Skin of body (tissue), 2 donors: ENCODE data around the gene TOP2B. TPM values are rescaled to one million over a fixed set of nuclear protein-coding genes. Genes with fewer than 3 reads are reported as not detected.
A peak's percentile ranks its signal among the peaks of the same experiment; 100 is the strongest.

Source experiments
- DNase-seq: peaks from one replicate; lab custom pipeline; 2025; lab: John Stamatoyannopoulos, UW
- total RNA-seq: library from RNA; depleted of rRNA; stranded (reverse); fragments of >200 nt; gene quantifications from one replicate; pipeline ENCODE4 v1.2.3, GENCODE V29; 2014

The TOP2B gene, protein sequence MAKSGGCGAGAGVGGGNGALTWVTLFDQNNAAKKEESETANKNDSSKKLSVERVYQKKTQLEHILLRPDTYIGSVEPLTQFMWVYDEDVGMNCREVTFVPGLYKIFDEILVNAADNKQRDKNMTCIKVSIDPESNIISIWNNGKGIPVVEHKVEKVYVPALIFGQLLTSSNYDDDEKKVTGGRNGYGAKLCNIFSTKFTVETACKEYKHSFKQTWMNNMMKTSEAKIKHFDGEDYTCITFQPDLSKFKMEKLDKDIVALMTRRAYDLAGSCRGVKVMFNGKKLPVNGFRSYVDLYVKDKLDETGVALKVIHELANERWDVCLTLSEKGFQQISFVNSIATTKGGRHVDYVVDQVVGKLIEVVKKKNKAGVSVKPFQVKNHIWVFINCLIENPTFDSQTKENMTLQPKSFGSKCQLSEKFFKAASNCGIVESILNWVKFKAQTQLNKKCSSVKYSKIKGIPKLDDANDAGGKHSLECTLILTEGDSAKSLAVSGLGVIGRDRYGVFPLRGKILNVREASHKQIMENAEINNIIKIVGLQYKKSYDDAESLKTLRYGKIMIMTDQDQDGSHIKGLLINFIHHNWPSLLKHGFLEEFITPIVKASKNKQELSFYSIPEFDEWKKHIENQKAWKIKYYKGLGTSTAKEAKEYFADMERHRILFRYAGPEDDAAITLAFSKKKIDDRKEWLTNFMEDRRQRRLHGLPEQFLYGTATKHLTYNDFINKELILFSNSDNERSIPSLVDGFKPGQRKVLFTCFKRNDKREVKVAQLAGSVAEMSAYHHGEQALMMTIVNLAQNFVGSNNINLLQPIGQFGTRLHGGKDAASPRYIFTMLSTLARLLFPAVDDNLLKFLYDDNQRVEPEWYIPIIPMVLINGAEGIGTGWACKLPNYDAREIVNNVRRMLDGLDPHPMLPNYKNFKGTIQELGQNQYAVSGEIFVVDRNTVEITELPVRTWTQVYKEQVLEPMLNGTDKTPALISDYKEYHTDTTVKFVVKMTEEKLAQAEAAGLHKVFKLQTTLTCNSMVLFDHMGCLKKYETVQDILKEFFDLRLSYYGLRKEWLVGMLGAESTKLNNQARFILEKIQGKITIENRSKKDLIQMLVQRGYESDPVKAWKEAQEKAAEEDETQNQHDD (N-terminal part only)
- total RNA-seq = 159 TPM

DNA sequence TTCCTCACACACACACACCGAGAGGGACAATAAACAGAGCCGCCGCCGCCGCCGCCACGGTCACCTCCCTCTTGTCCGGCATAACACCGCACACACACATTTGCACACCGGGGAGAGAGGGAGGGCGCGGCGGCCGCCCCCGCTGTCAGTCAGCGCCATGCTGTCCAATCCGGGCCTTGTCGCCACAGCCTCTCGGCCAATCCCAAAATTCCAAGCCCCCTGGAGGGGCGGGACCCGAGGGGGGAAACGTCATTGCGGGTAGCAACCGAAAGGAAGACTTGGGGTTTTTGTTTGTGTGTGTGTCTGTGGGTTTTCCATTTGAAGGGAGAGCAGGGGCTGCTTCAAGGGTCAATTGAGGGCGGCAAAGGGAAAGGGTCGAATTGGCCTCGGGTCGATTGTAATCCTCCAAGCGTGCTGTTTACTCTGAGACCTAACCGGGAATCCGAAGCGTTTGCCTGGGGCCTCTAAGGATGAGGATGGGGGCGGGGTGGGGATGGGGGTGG is at the start of gene TOP2B:
TOP2B (minus strand) TSS at position 96 of the 503 bp plus-strand sequence. CDS start 610 bp downstream, outside the sequence.
- DNase-seq = peak; percentile 97

DNA sequence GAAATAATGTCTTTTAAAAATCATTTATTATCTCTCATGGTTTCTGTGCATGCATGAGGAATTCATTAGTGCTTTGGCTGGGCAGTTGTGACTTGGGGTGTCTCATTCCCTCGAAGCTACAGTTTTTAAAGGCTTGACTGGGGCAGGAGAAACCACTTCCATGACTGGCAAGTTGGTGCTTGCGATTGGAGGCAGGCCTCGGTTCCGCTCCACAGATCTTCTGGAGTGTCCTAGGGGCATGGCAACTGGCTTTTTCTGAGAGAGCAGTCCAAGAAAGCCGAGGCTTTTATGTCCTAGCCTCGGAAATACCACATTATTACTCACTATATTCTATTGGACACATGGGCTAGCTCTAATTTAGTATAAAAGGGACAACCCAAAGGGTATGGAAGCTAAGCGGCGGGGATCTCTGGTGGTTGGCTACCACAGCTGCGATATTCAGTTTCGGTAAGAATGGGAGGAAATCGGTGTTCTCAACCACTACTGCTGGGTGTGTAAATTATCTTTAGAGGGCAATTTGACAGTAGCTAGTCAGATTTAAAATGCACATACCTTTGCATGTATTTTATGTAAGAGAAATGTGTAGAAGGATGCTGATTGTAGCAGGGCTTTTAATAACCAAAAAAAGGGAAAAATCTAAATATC is 48.8 kb upstream of the TOP2B start:
- no peak for DNase-seq

DNA sequence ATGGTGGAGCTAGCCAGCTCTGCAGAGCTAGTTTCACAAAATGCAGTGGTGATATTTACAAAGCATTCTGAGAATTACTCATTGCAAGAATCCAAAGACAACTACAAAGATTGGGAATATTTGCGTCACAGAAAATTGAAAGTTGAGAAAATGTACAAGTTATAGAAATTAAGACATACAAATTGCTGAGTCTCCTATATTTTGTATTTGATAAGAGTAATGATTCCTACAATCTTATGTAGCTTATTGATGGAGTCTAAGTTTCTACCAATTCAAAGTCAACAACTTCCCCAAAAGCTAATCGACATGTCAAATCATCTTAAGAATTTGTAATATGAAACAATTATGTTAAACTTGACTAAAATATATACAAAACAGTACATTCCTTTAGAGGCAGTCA is 46.4 kb upstream of the TOP2B start:
- no peak for DNase-seq

DNA sequence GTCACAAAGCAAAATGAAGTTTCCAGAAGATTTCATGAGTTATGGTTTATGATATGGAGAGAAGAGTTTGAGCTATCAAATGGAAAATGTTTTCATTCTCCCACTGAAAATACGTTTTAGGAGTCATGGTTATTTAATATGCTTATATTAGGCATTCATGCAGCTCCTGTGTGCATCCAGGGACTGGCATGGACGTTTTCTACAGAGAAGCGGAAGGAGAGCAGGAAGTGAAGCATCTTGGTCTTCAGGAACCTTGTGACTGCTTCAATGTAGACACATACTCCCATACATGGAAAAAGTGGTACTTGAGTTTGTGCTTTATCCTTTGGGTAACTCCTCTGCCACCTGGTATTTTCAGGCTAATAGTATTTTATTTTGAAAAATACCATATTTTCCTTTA is 43.3 kb upstream of the TOP2B start:
- DNase-seq = no peak

DNA sequence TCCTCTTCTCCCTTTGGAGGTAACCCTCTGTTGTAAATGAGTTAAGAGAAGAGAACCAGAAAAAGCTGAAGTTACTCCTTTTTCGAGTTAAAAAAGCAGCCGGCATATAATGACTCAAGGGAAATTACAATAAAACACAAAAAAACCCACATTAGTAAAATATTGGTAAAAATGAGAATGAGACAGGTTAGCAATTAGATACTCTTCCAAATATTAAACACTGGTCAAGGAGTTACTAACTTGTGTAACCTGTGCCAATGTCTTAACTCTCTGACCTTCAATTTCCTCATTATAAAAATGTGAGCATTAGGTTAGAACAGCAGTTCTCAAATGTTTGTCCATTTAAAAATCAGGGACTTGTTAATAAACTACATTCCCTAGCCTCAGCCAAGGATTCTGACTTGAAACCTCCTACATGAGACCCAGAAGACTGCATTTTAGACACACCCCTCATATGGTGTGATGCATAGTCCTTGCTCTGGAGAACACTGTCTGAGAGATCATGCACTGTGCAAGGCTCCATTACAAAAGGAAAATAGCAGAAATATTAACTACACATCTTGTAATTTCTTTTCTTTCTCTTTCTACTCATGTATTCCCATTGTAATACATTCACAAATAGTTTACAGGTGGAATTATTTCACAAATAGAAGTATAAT is 42.7 kb upstream of the TOP2B start:
- peak; percentile 15 for DNase-seq

DNA sequence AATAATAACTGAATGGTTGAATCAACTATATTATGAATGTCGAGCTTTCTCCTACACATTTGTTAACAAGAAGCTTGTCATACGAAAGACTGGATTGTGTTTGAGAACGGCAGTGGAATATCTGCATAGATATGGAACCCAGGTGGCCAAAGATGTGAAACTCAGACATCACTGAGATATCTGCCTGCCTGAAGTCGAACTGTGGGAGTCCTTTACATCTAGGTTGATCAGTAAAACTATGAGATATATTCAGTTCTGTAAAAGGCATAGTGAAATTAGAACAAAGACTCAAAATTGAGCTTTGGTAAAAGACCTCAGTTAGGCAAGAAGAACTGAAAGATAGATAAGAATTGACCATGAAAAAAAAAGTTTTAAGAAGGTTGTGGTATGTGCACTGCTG is 41.5 kb upstream of the TOP2B start:
- no peak for DNase-seq

DNA sequence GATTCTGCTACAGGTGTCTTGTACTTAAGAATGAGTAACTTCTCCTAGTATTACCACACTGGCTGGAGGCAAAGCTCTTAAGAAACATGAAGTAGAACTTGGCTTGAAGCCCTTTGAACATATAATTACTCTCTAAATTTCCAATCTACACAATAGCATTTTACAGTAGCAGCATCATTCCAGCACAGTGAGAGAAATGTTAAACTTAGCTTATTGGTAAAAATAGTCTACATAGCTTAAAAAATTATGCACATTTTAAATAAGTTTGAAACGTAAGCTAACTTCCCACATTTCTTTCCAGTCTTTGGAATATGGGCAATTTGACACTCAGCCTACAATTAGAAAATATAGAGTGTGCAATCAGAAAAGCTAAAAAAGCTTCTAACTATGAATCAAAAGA is 32.8 kb upstream of the TOP2B start:
- DNase-seq = no peak

DNA sequence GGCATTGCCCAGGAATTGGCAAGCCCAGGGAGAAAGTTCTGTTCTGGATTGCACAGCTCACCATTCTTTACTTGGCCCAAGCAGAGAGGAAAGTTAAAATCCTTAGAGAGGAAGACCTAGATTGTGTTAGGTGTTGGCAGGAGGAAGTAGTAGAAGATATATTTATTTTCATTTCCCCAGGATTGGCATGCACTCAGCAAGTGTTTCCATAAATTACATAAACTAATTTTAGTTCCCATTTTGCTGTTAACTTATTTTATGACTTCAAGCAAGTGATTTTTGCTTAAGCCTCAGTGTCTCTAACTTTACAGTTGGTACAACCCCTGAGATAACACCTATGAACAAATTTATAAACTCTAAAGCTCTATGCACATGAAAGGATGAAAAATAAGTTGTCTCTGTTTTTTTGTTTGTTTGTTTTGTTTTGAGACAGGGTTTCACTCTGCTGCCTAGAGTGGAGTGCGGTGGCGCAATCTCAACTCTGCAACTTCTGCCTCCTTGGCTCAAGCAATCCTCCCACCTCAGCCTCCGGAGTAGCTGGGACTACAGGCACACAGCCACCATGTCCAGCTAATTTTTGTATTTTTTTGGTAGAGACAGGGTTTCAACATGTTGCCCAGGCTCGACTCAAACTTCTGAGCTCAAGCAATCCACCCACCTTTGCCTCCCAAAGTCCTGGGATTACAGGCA is 31.2 kb upstream of the TOP2B start:
- no peak for DNase-seq

DNA sequence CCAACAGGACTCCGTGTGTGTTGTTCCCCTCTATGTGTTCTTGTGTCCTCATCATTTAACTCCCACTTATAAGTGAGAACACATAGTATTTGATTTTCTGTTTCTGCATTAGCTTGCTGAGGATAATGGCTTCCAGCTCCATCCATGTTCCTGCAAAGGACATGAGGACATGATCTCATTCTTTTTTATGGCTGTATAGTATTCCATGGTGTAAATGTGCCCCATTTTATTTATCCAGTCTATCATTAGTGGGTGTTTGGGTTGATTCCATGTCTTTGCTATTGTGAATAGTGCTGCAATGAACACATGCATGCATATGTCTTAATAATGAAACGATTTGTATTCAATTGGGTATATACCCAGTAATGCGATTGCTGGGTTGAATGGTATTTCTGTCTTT is 28.5 kb upstream of the TOP2B start:
- DNase-seq = no peak

DNA sequence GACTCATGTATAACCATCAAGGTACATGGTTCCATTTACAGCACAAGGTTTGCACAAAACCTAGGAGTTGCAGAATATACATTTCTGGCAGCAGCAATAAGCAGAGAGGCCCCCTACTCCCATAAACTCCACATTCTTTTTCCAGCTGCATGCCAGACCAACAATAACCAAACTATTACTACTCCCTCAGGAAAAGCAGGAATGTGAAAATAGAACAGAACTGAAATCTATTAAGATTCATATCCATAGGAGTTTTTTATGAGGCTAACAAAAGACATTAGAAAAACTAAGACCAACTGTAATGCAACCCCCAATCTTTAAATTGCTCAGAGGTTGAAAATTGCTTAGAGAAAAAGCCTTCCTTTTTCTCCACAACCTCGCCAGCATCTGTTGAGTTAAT is 27.6 kb upstream of the TOP2B start:
- DNase-seq = peak; percentile 93

DNA sequence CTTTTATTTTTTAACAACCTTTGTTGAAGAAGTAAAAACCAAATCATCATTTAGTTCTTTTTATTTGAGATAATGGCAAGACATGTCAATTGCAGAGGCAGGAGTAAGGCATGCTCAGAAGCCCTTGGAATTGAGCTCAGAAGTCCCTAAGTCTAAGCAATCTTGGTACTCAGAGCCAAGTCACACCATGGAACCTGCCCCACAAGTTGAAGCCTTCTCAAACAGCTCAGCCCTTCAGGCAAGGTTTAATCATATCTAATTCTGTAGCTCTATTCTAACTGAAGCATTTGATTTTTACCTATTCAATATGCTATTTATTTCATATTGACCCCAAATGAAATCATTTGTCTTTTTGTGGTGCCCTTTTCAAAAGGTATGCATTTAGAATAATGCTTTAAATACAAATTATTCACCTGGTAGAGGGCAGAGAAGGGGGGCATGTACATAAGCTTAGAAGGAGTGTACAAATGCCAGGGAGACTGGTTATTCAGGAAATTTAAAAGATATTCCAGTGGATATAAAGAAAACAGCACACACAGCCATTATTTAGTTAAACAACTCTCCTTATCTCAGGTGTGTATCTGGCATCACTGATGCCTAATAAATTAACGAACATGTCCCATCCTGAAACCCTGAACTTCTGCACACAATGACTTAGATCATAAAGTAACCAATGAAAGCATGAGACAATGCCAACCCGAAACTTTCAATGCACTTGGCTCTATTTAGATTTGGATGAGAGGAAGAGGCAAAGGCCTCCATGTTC is 26.2 kb upstream of the TOP2B start:
- no peak for DNase-seq

DNA sequence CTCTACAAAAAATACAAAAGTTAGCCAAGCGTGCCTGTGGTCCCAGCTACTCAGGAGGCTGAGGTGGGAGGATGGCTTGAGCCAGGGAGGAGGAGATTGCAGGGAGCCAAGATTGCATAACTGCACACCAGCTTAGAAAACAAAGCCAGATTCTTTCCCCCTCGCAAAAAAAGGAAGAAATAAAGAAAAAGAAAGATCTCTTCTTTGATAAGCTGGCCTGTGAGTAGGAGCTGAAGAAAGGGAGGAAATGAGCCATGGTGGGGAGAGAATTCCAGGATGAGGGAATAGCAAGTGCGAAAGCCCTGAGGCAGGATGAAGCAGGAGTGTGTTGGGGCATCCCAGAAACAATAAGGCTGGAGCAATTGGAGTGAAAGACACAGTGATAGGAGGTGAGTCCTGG is 24.5 kb upstream of the TOP2B start:
- DNase-seq = no peak

DNA sequence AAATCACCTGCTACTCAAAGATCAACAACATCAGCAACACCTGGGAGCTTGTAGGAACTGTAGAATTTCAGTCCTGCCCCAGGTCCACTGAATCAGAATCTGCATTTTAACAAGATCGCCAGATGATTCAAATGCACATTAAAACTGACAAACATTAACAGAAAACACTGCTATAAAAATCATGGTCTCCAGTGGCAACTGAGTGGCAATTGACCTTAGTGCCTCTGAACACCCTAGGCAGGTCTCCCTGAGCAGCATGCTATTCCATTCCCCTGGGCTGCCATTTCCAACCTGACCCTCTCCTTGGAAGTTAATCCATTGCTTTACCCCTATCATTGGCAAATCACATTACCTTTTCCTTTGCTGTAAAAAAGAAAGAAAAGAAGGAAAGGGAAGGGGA is 23.0 kb upstream of the TOP2B start:
- DNase-seq = no peak

DNA sequence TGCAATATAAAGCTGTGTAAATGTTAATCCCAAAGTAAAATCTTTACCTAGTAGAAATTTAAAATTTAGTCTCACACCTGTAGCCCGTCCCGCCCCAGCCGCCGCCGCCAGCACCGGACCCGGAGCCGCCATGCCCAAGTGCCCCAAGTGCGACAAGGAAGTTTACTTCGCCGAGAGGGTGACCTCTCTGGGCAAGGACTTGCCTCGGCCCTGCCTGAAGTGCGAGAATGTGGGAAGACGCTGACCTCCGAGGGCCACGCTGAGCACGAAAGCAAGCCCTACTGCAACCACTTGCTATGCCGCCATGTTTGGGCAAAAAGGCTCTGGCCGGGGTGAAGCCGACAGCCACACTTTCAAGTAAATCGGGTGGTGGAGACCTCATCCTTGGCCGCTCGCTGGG is 22.1 kb upstream of the TOP2B start:
- DNase-seq = no peak

DNA sequence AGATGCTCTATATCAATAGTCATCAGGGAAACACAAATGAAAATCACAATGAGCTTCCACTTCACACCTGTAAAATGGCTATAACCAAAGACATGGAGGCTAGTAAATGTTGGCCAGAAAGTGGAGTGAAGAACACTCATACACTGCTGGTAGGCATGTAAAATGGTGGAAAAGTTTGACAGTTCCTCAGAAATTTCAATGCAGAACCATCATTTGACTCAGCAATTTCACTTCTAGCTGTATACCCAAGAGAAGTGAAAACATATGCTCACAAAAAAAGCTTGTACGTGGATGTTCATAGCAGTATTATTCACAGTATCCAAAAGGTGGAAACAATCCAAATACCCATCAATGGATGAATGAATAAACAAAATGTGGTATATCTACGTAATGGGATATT is 19.2 kb upstream of the TOP2B start:
- DNase-seq = no peak

DNA sequence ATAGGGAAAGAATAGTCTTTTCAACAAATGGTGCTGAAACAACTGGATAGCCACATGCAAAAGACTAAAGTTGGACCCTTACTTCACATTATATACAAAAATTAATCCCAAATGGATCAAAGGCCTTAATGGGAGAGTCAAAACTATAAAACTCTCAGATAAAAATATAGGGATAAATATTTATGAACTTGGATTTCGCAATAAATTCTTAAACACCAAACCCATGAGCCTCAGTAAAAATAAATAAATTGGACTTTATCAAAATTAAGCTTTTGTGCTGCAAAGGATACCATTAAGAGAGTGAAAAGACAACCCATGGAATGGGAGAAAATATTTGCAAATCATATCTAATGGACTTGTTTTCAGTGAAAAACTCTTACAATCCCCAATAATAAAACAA is 18.7 kb upstream of the TOP2B start:
- DNase-seq = no peak

DNA sequence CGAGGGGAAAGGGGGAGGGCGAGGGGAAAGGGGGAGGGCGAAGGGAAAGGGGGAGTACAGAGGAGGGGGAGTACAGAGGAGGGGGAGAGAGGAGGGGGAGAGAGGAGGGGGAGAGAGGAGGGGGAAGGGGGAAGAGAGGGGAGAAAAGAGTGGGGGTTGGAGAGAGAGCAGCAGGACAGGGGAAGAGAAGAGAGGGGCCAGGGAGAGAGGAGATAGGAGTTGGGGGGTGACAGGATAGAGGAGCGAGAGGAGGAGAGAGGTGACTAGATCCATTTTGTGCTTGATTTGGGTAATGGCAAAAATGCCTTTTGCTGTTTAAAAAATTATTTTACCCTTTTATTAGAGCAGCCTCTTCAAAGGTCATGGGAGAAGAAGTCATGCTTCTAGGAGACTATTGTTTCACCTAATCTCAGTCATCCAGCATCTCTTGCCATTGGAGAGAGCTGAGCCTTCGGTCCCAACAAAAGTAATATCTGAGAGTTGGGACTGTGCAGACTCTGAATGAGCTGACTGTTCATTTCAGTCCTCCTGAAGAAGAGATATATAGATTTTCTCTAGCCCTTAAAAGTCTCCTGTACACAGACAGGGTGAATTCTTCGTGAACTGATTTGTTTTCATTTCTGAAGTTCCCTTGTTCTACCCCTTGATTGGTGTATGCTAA is 15.1 kb upstream of the TOP2B start:
- DNase-seq = no peak

DNA sequence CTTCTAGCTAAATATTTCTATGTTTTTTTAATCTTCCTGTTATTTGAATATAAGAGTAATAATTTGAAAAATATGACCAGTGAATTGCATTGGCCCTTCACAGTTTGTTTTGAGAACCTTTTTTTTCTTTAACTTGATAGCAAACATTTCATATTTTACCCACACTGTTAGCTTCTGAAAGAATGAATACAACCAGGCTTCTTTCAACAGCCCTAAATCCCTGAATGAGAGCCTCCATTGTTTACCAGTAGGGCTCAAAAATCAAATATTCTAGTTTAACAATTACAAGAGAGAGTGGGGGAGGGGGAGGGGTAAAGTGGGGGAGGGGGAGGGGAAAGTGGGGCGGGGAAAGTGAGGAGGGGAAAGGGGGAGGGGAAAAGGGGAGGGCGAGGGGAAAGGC is 14.5 kb upstream of the TOP2B start:
- DNase-seq = no peak

DNA sequence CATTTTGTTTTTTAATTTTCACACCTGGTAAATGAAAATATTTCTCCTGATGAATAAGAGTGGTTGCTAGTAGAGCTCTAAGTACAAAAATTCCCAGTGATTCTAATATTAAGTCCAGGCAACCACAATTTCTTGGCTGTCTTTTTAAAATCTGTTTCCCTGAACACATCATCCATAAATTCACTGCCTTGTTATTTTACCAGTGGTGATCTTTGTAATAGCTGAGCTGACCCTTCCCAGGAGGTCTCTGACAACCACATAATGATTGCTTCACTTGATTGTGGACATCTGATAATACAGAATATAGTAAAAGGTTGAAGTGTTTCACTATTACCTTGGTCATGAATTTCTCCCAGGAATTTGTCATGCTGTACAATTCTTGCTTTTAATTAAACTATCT is 13.9 kb upstream of the TOP2B start:
- no peak for DNase-seq
